Breast epithelium (tissue), 4 donors: Measurements from ENCODE around the gene TMIE. TPM values are rescaled to one million over a fixed set of nuclear protein-coding genes. Genes with fewer than 3 reads are reported as not detected.

Source experiments
- DNase-seq, 2 donors: peaks; one replicate each; pipeline ENCODE4 v3.0.0-alpha.2; 2019; ENCODE audit warnings: low spot score in 2 of 2
- H3K27ac ChIP-seq, 2 donors: fragments of 200-600 bp; sonication (generic) in 1 of 2; one replicate each; pipeline ENCODE4 v1.5.1; 2016 to 2019; ENCODE audit warnings: mild to moderate bottlenecking in 1 of 2
- H3K27me3 ChIP-seq, 2 donors: fragments of 200-600 bp; sonication (generic) in 1 of 2; one replicate each; pipeline versions ENCODE4 v1.5.1 to v1.6.0; 2017 to 2019; ENCODE audit warnings: control low read depth in 1 of 2, mild to moderate bottlenecking in 1 of 2
- H3K36me3 ChIP-seq: fragments of 200-600 bp; one replicate; pipeline ENCODE4 v1.5.1; 2019
- H3K4me1 ChIP-seq, 2 donors: fragments of 200-600 bp; sonication (generic); one replicate each; pipeline ENCODE4 v1.5.1; 2016 to 2019; ENCODE audit warnings: control low read depth in 1 of 2
- H3K4me3 ChIP-seq, 3 donors: fragments of 200-600 bp; sonication (generic); 1 replicate in 2 of 3; 2 replicates in 1 of 3; pipeline ENCODE4 v1.5.1; 2016 to 2019; ENCODE audit warnings: mild to moderate bottlenecking in 3 of 3, moderate library complexity in 2 of 3
- H3K9me3 ChIP-seq, 2 donors: fragments of 200-600 bp; sonication (generic) in 1 of 2; one replicate each; pipeline ENCODE4 v1.5.1; 2016 to 2019; ENCODE audit warnings: control low read depth in 1 of 2
- CTCF ChIP-seq, 3 donors: fragments of 450-650 bp; IDR thresholded peaks; one replicate each; pipeline ENCODE4 v1.5.1; 2016 to 2017; ENCODE audit warnings: antibody characterized with exemption in 3 of 3, mild to moderate bottlenecking in 3 of 3, moderate library complexity in 3 of 3
- POLR2A ChIP-seq: fragments of 450-650 bp; IDR thresholded peaks from one replicate; pipeline ENCODE4 v1.6.1; 2016; ENCODE audit warnings: antibody characterized with exemption, mild to moderate bottlenecking, moderate library complexity
- POLR2AphosphoS5 ChIP-seq, 3 donors: sonication (generic); formaldehyde crosslinking; IDR thresholded peaks; one replicate each; pipeline ENCODE4 v1.6.1; 2017; ENCODE audit warnings: antibody characterized with exemption in 3 of 3
- intact Hi-C: fragments of 100-400 bp; cut with DNase I; formaldehyde crosslinking; loops from one replicate; pipeline ENCODE4 v1.15.1; 2023; ENCODE audit warnings: low total_unique reads
- total RNA-seq, 3 donors: library from RNA; depleted of rRNA; stranded (reverse); fragments of >200 nt; gene quantifications; one replicate each; pipeline ENCODE4 v1.1.0, GENCODE V29; 2016

TMIE gene
- total RNA-seq, 3 donors from 2014 or later, result not detected

DNA sequence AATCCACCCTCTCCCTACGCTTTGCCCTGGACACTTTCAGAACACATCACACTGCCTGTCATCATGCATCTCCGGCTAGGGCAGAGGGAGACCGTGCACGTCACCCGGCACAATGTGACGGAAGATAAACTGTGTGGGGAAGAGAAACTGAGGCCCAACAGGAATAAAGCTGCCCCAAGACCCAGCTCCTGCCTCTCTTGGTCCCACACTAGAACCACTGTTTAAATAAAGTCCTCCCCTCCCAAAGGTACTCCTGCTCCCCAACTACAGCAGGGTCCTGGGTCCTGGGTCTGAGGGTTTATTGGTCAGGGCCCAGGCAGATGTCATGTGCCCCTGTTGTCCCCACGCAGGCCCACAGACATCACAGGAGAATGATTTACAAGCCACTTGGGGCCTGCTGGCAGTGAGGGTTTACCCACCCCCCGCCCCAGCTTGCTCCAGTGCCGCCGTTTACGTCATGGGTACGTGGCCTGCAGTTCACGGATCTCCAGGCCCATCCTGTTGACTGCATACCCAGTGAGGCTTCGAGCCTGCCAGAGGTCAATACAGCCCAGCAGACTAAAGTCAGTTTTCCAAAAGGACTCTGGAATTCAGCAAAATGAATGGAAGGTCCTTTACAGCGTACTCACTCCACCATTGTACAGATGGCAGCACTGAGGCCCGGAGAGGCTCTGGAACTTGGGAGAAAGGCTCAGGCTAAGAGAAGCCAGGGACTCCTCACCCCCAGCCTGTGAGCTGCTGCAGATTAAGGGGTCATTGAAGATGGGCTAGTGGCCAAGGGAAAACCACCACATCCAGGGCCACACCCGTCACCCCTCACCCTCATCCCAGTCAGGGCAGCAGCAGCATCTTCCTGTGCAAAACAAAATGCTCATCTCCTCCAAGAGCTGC lies 30.9 kb upstream of the TMIE start:
- no peaks in the 10 kb centered on the region for H3K27me3 ChIP-seq
- no peak overlapping the region for H3K27ac ChIP-seq
- intact Hi-C loops, result no loop called here
- no peaks in the 10 kb centered on the region for H3K4me1 ChIP-seq
- H3K36me3 ChIP-seq, result no peaks in the 10 kb centered on the region
- H3K4me3 ChIP-seq, result no peak overlapping the region
- DNase-seq, result peak in 1 of 2 donors; percentile 7
- no peak for TF ChIP-seq POLR2AphosphoS5 (IDR thresholded peaks at IDR 0.05)
- no peak for TF ChIP-seq CTCF (IDR thresholded peaks at IDR 0.05)
- TF ChIP-seq POLR2A, result no peak
- H3K9me3 ChIP-seq, result no peaks in the 10 kb centered on the region

- no peak overlapping the region for H3K27ac ChIP-seq
- H3K27me3 ChIP-seq, result no peaks in the 10 kb centered on the region
- TF ChIP-seq POLR2AphosphoS5 (IDR thresholded peaks at IDR 0.05) (no peak), CTCF (IDR thresholded peaks at IDR 0.05) (no peak), POLR2A (no peak)
- H3K4me1 ChIP-seq, result no peaks in the 10 kb centered on the region
- intact Hi-C loops, result no loop called here
- H3K9me3 ChIP-seq, result no peaks in the 10 kb centered on the region
- peak in 1 of 2 donors; percentile 45 for DNase-seq
- no peak overlapping the region for H3K4me3 ChIP-seq
- H3K36me3 ChIP-seq, result no peaks in the 10 kb centered on the region
Observed at GRCh38 chr3:46670891-46671427, 30.2 kb upstream of the TMIE start.

DNA sequence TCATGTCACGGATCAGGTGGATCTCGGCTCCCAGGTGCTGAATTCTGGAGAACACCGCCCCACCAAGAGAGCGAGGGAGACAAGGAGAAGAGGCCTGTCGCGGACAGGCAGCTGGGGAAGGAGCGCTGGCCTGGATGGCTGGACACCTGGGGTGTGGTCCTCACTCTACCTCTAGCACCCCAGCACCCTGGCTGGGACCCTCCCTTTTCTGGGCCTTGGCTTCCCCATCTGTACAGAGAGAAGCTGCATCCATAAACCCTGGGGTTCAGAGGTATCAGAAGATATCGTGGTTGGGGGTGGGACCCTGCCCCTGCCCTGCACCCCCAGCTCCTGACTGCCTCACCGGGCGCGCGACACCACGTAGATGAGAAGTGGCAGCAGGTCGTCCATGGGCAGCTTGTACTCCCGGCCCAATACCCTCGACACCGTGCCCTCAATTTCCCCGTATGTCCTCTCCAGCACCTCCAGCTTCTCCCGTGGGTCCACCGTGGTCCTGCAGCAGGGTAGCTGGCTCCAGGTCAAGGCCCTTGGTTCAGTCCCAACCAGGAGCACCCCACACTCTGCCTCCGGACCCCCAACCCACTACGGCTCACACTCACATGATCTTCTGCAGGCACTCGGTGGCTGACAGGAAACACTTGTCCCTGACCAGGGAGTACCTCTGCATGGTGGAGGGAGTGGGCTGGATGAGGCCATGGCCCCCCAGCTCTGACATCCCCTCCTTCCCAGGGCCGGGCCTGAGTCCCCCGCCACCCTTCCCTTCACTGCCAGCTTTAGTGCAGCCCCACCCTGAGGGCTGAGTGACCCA lies 29.4 kb upstream of the TMIE start:
- Histone ChIP-seq H3K4me3 (no peak overlapping the region), H3K36me3 (no peaks in the 10 kb centered on the region), H3K9me3 (no peaks in the 10 kb centered on the region), H3K27ac (no peak overlapping the region), H3K4me1 (no peaks in the 10 kb centered on the region), H3K27me3 (no peaks in the 10 kb centered on the region)
- TF ChIP-seq POLR2AphosphoS5 (IDR thresholded peaks at IDR 0.05) (no peak), POLR2A (no peak), CTCF (IDR thresholded peaks at IDR 0.05) (no peak)
- DNase-seq, result peak in 1 of 2 donors; percentile 31
- intact Hi-C loops, result no loop called here

DNA sequence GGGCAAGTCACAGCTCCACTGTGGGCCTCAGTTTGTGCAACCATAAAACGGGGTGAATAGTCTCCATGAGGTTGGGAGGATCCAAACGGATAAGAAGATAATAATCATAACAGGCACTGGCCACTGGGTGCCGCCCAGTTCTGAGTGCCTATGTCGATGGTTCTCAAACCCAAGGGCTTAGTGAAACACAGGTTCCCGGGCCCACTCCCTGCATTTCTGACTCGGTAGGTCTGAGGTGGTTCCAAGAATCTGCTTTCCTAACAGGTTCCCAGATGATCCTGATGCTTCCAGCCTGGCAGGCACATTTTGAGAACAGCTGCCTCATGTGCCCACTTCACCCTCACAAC lies 28.9 kb upstream of the TMIE start:
- TF ChIP-seq POLR2AphosphoS5 (IDR thresholded peaks at IDR 0.05), result no peak
- TF ChIP-seq CTCF (IDR thresholded peaks at IDR 0.05), result no peak
- TF ChIP-seq POLR2A, result no peak
- intact Hi-C loops, result no loop called here
- DNase-seq, result peak in 1 of 2 donors; percentile 40

More for the DNA sequence above, 28.9 kb upstream of the TMIE start:
- Histone ChIP-seq H3K4me1 (no peaks in the 10 kb centered on the region), H3K27ac (no peak overlapping the region), H3K27me3 (no peaks in the 10 kb centered on the region), H3K9me3 (no peaks in the 10 kb centered on the region), H3K36me3 (no peaks in the 10 kb centered on the region), H3K4me3 (no peak overlapping the region)
